Retina (tissue), 1 donor: ENCODE measurements around the gene GLG1.
A peak's percentile ranks its signal among the peaks of the same experiment; 100 is the strongest.
"Not testable (repeated sequence)": the region's sequence is repeated elsewhere in the genome, so short reads cannot be mapped to it uniquely, and the experiment has no call there.

Experiments
- DNase-seq: peaks from one replicate; pipeline ENCODE4 v3.0.0-alpha.2; 2016

GLG1 gene

GRCh38 chr16:74606521-74607309 lies at the start of gene GLG1:
Gene GLG1, minus strand, starts transcription at chr16:74607114. Its CDS starts 20 bp downstream, at chr16:74607094.
- DNase-seq: peak; percentile 98

- no peak for DNase-seq
Observed at GRCh38 chr16:74654536-74655050, 47.7 kb upstream of the GLG1 start.

GRCh38 chr16:74652883-74653282 lies 46.0 kb upstream of the GLG1 start:
- not testable (repeated sequence) for DNase-seq

GRCh38 chr16:74652249-74652648 lies 45.3 kb upstream of the GLG1 start:
- no peak for DNase-seq

- DNase-seq: no peak
Observed at GRCh38 chr16:74651841-74652240, 44.9 kb upstream of the GLG1 start.

- DNase-seq: no peak
Observed at GRCh38 chr16:74650966-74651567, 44.2 kb upstream of the GLG1 start.

- no peak for DNase-seq
Observed at GRCh38 chr16:74649839-74650504, 43.1 kb upstream of the GLG1 start.

GRCh38 chr16:74641969-74642368 lies 35.1 kb upstream of the GLG1 start:
- no peak for DNase-seq

GRCh38 chr16:74637742-74638453 lies 31.0 kb upstream of the GLG1 start:
- DNase-seq: no peak

GRCh38 chr16:74635303-74635702 lies 28.4 kb upstream of the GLG1 start:
- no peak for DNase-seq

- DNase-seq: no peak
Observed at GRCh38 chr16:74633686-74634085, 26.8 kb upstream of the GLG1 start.

- no peak for DNase-seq
Observed at GRCh38 chr16:74627506-74628220, 20.7 kb upstream of the GLG1 start.

- DNase-seq: no peak
Observed at GRCh38 chr16:74626741-74627416, 20.0 kb upstream of the GLG1 start.

GRCh38 chr16:74625500-74626350 lies 18.8 kb upstream of the GLG1 start:
- DNase-seq: no peak

GRCh38 chr16:74623839-74624235 lies 16.9 kb upstream of the GLG1 start:
- DNase-seq: no peak

- DNase-seq: peak; percentile 36
Observed at GRCh38 chr16:74623214-74623838, 16.4 kb upstream of the GLG1 start.

- no peak for DNase-seq
Observed at GRCh38 chr16:74622005-74622404, 15.1 kb upstream of the GLG1 start.

- no peak for DNase-seq
Observed at GRCh38 chr16:74617206-74617788, 10.4 kb upstream of the GLG1 start.

GRCh38 chr16:74611721-74612120 lies 4.8 kb upstream of the GLG1 start:
- DNase-seq: no peak

GRCh38 chr16:74608944-74609343 lies 2.0 kb upstream of the GLG1 start:
- DNase-seq: no peak
